HG02588 (cell line): ENCODE measurements around the gene RNU1-3.
"Not testable (repeated sequence)": the region's sequence is repeated elsewhere in the genome, so short reads cannot be mapped to it uniquely, and the experiment has no call there.

Experiments
- ATAC-seq: cut with Tn5 transposase; IDR thresholded peaks from one replicate; pipeline ENCODE4 v1.9.1; 2021; ENCODE audit warnings: mild to moderate bottlenecking, moderate library complexity; ENCODE audit not compliant: unreplicated experiment

The RNU1-3 gene

DNA sequence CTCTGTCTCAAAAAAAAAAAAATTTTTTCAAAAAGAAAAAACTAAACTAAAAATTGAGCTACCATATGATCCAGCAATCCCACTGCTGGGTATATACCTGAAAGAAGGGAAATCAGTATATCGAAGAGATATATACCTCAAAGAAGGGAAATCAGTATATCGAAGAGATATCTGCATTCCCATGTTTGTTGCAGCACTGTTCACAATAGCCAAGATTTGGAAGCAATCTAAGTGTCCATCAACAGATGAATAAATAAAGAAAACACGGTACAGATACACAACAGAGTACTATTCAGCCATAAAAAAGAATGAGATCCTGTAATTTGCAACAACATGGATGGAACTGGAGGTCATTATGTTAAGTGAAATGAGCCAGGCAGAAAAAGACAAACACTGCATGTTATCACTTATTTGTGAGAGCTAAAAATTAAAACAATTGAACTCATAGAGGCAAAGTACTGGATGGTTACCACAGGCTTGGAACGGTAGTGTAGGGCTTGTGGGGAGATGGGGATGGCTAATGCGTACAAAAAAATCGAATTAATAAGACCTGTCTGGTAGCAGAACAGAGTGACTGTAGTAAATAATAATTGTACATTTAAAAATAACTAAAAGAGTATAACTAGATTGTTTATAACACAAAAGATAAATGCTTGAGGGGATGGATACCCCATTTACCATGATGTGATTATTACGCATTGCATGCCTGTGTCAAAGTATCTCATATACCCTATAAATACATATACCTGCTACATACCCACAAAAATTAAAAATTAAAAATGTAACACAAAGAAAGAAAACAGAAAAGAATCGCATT, 25.4 kb downstream of the RNU1-3 start:
- not testable (repeated sequence) for ATAC-seq

DNA sequence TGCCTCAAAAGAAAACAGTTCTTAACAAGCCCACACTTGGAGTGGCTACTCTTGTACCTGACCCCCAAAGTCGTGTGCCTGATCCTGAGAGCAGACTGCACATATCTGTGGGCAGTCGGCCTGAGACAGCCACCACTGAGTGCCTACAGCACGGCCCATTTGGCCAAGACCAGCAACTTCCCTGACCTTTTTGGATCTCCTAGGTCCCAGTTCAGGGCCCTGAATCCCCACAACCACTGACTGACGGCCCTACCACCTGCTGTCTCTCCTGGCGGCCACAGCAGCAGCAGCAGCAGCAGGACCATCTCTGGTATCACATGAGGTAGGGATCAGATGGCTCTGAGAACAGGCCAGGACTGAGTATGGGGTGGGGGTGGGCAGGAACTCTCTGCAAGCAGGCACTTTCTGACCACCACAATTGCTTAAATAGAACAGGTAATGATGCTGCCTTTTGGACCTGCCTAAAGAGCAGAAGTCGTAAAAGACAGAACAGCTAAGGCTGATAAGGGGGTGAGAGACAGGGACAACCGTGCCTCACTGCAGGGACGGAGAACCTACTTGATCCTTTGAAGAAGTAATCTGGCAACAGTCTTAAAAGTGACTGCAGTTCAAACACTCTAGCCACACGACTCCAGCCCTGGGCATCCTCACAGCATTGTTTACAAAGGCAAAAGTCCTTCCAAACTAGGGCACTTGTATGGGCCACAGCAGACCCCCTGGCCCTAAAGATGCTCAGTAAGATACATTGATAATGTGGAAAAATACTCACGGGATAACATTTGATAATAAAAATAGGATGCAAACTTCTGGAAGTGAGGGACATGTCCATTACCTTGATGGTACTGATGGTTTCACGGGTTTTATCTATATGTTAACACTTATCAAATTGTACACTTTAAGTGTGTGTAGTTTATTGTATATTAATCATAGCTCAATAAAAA, 27.4 kb downstream of the RNU1-3 start:
- ATAC-seq, result not testable (repeated sequence)

DNA sequence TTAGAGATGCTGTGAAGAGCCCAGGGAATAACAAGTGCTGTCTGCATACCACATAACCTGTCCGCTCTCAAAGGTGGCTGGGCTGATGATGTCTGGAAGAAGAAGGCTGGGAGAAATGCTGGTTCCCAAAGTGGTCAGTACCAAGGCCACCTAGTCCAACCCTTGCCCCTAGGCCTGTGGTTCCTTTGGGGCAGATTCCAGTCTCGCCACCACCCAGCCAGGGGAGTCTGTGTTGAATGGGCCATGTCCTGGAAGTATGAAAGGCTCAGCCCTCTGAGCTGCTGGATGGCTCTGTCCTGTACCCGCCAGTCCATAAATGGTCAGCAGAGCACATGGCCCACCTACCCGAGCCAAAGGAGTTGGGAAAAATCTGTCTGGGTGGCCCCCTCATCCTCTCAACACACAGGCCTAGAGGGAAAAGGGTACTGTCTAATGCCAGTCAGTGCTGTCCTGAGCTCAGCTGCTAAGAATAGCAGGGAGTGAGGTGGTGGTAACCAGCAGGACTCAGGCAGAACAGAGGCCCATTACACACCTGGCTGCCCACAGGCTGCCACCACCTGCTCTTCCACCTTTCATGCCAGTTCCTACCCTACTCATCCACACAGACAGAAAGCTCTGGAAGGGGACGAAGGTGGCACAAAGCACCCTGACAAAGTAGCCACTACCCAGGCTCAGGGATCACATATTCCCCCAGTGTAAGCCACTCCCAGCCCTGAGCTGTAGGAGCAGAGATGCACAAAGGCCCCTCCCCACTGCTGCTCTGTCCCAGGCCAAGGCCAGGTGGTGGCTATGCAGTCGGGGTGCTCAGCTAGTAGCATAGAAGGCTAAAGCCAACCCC, 28.6 kb downstream of the RNU1-3 start:
- not testable (repeated sequence) for ATAC-seq

DNA sequence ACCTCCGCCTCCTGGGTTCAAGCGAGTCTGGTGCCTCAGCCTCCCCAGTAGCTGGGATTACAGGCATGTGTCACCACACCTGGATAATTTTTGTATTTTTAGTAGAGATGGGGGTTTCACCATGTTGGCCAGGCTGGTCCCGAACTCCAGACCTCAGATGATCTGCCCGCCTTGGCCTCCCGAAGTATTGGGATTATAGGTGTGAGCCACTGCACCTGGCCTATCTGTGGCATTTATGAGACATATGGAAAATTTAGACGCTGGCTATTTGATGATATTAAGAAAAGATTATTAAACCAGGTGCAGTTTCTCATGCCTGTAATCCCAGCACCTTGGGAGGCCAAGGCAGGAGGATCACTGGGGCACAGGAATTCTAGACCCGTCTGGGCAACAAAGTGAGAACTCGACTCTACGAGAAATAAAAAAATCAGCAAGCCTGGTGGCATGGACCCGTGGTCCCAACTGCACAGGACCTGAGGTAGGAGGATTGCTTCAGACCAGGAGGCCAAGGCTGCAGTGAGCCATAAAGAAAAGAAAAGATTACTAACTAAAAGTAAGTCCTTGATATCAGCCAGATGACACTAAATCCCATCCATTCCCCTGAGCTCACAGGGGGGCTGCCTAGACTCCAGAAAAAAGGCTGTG, 30.1 kb downstream of the RNU1-3 start:
- not testable (repeated sequence) for ATAC-seq

DNA sequence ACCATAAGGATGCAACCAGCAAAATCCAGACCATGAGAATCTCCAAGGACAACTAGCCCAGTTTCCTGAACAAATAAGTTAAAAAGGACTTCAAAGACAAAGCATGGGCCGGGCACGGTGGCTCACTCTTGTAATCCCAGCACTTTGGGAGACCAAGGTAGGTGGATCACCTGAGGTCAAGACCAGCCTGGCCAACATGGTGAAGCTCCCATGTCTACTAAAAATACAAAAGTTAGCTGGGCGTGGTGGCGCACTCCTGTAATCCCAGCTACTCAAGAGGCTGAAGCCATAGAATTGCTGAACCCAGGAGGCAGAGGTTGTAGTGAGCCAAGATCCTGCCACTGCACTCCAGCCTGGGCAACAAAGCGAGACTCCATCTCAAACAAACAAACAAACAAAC, 30.8 kb downstream of the RNU1-3 start:
- not testable (repeated sequence) for ATAC-seq

DNA sequence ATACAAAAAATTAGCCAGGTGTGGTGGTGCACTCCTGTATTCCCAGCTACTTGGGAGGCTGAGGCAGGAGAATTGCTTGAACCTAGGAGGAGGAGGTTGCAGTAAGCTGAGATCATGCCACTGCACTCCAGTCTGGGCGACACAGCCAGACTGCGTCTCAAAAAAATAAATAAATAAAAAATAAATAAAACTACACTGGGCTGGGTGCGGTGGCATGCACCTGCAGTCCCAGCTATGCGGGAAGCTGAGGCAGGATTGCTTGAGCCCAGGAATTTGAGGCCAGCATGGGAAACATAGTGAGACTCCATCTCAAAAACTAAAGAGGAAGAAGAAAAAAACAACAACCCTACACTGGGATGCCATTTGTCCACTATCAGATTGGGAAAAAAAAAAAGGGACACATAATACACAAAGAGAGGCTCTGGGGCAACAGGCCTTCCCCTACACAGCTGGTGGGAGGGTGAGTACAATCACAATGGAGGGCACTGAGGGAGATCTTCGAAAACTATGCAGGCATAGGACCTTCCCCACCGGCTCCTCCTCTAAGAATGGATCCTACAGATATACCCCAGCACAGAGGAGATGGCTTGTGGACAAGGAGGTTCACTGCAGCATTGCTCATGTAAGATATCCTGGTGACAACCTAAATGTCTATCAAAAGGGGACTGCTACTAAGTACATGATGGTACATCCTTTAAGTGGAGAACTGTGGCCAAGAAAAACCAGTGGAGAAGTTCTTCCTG, 33.0 kb downstream of the RNU1-3 start:
- not testable (repeated sequence) for ATAC-seq

DNA sequence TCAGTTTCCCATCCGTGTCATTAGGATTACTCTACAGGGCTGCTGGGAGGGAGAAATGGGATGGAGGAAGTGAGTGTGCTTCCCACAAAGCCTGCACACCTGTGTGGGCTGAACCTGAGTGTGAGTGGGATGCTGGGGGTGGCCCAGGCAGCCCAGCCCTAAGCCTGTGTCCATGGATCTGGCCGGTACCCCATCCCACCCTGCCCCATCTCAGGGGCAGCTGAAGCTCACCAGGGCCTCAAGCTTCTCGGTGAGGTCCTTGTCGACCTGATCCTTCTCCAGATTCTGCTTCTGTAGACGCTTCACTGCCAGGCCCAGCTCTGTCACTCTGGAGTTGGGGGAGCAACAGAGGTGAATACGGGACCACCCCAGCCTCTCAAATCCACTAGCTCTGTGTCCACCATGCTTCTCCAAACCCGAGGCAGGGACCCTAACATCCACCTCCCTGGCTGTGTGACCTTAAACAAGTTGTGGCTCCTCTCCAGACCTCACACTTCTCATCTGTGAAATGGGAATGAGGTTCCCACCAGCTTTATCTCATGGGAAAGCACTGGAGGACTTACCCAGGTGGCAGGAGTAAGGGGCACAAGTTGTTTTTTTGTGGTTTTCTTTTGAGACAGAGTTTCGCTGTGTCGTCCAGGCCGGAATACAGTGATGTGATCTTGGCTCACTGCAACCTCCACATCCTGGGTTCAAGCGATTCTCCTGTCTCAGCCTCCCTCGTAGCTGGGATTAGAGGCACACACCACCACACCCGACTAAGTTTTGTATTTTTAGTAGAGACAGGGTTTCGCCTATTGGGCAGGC, 34.5 kb downstream of the RNU1-3 start:
- not testable (repeated sequence) for ATAC-seq

DNA sequence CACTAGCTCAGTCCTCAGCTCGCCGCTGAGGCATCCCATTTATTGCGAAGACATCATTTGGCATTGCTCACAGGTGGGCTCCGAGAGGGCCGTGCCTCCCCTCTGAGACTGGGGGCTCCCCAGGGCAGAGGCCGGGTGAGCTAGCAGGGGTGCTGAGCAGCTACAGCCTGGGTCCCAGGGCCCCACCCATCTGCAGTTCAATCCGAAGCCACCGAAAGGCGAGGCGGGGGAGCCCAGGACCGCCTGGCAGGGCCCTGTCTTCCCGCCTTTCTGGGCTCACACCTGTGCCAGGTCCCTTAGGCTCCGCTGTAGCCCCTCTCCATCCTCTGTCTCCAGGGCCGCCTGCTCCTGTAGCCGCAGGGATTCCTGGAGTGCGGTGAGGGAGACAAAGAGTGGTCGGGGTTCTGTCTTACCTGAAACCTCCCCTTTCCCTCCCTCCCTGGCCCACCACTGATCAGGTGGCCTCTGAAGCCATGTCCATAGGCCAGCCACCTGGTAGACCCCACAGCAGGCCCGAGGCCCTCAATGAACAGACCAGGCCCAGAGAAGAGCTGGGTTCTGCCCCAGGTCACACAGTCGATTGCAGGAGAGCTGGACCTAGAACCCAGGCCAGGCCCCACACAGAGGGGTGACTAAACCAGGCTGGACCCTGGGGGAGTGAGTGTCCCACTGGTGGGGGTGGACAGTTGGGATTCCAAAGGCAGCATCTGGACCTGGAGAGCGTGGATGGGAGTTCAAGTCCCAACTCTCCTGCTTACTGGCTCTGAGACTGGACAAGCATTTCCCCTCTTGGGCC, 35.3 kb downstream of the RNU1-3 start:
- ATAC-seq, result no peak

DNA sequence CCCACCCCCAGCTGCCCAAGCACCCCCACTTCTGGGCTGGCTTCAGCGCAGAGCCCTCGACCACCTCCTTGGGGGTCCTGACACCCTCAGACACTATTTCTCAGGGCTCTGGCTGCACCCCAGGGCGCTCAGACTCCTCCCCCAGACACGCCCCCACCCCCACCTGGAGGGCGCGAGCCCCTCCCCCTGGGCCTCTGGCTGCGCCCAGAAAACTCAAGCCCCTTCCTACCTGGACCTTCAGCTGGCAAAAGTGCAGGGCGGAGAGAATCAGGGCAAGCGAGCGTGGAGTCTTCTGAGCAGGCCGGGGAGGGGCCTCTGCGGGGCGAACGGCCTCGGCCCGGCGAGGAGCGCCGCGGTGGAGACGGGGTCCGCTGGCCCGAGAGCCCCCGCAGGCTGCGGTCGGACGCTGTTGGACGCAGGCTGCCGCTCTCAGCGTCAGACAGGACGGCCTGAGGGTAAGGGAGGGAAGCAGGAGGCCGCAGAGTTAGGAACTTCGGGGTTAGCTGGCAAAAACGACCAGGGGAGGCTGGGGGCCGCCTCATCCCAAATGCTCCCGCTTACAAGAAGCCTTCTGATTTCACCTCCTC, 36.0 kb downstream of the RNU1-3 start:
- ATAC-seq, result no peak

DNA sequence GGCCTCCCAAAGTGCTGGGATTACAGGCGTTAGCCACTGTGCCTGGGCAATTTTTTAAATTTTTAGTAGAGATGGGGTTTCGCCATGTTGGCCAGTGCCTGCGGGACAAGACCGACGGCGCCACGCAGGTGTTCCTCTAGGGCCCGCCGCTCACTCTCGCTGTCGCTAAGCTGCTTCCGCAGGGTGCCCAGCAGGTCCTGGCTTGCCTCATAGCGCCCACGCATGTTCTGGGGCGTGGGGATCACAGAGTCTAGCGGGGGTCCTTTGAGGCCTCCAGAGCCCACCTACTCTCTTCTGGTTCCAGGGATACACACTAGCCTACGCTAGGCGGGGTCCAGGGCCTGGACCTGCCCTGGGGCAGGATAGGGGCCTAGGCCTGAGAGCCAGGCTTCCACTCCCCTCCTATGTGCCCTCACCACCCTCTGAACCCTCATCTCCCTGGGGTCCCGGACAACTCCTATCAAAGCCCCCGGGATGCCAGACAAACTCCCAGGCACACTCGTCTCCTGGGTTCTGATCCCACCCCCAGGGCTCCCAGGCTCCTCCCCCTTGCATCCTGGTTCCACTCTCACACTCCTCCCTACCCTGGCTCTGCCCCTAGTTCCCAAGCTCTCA, 36.7 kb downstream of the RNU1-3 start:
- ATAC-seq, result not testable (repeated sequence)

DNA sequence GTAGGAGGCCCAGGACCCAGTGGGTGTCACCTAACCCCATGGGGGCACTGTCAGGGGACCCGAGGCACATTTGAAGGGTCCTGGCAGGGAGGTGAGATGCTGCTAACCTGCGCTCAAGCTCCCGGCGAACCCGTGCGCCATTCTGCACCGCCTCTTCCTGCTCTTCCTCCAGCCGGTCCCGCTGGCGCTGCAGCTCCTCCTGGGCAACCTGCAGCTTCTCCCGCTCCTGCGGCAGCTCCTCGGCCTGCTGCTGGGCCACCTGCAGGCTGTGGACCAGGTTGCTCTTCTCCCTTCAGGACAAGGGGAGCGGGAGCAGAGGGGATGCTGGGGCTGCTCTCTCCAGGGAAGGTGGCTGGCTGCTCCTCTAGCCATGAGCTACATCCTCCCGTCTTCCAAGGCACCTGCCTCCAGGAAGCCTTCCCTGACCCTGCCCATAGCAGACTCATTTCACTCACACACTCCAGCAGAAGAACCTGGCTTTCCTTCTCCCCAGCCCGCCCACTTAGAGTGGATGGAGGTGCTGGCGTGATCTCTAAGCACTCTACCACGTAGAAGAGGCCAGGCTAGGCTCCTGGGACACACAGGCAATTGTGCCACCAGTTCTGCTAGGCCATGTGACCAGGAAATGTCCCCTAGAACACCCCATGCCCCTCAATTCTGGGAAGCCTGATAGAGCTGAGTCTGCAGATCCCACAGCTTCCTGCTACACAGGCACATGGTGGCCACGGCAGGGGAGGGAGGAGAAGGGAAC, 38.2 kb downstream of the RNU1-3 start:
- ATAC-seq, result no peak

DNA sequence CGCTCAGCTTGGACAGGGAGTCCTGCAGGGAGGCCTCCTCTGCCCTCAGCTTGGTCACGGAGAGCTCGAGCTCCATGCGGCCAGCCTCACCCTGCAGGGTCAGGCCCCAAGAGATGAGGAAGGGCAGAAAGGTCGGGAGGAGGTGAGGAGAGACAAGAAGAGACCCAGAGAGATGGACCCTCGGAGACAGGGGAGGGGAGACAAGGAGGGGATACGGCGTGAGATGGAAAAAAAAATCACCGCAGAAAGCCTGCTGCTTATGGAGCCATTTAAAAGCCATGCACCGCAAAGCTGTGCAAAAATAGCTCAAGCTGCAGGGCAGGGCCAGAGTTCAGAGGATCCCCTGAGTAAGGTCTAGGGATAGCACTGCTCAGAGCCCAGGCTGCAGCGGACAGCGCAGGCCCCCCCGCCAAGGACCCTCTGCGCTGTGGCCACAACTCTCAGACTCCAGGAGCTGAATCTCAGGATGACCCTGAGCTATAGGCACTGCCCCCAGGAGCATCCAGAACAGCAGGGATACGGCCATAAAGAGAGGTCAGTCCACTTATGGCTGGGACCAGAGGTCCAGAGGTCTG, 40.3 kb downstream of the RNU1-3 start:
- not testable (repeated sequence) for ATAC-seq

DNA sequence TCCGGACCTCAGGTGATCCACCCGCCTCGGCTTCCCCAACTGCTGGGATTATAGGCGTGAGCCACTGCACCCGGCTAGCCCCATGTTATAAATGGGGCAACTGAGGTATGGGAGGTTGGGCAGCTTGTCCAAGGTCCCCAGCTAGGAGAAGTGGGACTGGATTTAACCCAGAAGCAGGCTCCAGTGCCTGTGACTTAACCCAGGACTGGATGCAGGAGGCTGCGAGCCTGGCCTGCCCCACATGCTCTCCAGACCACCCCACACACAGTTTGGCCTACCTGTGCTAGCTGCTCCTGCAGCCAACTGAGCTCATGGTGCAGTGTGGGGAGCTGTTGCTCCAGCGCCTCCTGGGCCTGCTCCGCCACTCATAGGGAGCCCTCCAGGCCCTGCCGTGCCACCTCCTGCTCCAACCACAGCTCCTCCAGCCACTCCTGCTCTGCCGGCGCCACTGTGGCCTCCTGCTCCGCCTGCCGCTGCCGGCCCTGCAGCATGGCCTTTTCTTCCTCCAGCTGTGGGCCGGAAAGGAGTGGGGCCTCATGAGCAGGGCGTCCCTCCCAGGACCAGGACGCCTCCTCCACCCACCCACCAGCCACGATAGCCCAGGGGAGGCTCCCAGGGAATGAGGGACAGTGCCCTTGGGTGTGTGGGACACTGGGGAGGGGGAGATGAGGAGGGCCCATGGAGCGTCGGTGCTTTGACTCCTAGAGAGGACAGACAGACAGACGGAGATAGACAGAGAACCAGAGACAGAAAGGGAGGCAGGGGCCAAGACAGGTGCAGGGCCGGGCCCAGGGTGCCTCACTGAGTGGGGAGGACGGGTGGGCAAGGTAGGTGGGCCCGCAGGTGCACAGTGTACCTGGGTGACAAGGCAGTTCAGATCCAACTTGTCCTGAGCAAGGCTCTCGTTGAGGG, 41.0 kb downstream of the RNU1-3 start:
- ATAC-seq, result no peak

DNA sequence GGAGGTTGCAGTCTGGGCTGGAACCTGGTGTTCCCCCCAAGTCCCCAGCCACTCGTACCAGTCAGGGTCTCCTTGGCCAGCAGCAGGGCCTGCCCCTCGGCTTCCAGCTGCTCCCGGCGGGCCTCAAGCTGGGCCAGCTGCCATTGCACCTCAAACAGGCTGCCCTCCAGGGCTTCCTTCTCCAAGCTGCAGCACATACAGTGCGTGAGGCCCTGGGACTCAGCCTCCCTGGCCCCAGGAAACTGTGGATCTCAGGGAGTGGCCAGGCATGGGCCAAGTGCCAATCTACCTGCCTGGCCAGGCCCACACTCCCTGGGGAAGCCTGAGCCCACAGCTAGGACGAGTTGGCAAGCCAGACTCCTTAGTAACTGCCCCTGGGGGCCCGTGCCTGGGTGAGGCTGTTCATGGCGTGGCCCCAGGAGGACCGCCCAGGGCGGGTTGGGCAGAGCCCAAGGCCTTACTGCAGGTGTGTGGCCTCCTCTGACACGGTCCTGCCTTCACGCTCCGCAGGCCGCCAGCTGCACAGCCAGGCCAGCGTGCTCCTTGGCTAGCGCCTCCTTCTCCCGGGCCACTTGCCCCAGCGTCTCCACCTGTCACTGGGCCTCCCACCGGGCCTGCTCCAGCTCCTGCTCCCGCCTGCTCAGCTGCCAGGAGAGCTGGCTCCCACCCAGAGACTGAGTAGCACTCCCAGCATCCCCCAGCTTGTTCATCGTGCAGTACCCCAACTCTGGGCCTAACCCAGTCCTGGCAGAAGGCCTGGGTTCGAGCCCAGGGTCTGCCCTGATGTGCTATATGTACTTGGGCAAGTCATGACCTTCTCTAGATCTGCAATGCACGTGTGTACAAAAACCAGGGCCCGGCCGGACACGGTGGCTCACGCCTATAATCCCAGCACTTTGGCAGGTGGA, 42.7 kb downstream of the RNU1-3 start:
- not testable (repeated sequence) for ATAC-seq
